IPS-11a (cell line): ENCODE data around the gene REEP2.
A peak's percentile ranks its signal among the peaks of the same experiment; 100 is the strongest.

Source experiments
- H3K4me3 ChIP-seq: one replicate; pipeline ENCODE4 v1.5.1; 2013; ENCODE audit warnings: low read depth, low read length, control low read depth

The REEP2 gene

DNA sequence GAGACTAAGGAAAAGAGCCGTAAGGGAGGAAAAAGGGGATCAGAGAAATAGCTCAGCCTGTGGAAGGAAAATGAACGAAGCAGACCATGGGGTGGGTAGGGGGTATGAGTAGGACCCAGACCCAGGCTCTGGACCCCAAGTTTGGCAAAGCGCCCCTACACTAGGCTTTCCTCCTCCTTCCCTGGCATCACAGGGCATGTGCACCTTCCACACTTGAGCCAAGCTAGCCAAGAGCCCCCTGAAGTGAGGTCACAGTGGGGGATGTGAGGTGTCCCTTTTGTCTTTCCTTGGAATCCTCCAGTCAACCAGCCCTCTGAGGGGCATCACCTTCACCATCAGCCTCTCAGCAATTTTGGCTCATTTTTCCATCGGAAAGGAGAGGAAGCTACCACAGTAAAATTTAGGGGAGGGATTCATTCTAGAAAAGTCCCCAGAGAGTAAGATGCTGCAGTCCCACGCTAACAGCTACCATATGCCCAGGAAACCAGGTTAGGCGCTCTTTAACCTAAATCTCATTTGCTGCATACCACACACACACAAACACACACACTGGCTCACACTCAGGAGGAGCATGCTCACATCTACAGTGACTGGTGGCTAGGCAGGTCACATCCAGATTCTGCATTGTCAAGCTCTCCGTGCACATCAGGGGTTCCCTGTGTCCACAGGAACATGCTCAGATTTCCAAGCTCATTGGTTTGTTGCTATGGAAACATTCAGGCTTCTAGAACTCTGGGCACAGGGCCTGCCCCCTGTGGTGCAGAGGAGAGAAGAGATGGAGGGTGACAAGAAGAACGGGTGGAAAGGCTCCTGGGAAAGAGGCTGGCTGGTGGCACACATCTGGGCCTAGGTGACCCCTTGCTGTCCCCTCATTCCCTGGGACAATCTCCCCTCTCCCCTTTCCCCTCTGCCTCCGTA, 9.9 kb downstream of the REEP2 start:
- H3K4me3 ChIP-seq, result no peak overlapping the region

- no peak overlapping the region for H3K4me3 ChIP-seq
Measured at GRCh38 chr5:138449501-138450239, 10.8 kb downstream of the REEP2 start.

DNA sequence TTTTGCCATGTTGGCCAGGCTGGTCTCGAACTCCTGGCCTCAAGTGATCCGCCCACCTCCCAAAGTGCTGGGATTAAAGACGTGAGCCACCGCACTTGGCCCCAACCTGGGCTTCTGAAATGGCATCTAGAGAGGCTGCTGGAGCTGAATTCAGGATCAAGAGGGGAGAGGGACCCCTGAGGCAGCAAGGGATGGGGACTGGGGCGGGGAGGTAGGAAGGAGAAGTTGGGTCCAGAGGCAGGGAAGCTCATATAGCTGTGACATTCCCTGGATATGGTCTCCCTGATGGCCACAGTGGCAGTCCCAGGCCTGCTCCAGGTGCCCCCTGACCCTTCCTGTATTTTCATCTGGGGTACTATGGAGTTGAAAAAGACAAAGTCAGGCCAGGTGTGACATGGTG, 12.1 kb downstream of the REEP2 start:
- H3K4me3 ChIP-seq, result no peak overlapping the region

DNA sequence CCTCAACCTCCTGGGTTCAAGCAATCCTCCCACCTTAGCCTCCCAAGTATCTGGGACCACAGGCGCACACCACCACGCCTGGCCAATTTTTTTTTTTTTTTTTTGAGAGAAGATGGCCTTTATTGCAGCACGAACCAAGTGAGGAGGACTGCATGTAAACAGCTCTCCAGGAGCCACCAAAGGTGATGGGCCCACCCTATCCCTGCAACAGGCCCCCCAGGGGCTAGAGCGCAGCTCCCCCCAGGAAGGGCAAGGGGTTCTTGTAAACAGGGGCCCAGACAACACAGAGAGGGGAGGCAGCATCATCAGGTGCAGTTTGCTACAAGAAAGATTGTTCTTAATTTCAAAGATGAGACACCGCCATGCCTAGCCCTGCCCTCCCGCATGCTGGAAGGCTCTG, 13.9 kb downstream of the REEP2 start:
- no peak overlapping the region for H3K4me3 ChIP-seq

- H3K4me3 ChIP-seq, result no peak overlapping the region
Measured at GRCh38 chr5:138453590-138453989, 14.7 kb downstream of the REEP2 start.

- H3K4me3 ChIP-seq, result no peak overlapping the region
Measured at GRCh38 chr5:138454121-138454520, 15.3 kb downstream of the REEP2 start.

DNA sequence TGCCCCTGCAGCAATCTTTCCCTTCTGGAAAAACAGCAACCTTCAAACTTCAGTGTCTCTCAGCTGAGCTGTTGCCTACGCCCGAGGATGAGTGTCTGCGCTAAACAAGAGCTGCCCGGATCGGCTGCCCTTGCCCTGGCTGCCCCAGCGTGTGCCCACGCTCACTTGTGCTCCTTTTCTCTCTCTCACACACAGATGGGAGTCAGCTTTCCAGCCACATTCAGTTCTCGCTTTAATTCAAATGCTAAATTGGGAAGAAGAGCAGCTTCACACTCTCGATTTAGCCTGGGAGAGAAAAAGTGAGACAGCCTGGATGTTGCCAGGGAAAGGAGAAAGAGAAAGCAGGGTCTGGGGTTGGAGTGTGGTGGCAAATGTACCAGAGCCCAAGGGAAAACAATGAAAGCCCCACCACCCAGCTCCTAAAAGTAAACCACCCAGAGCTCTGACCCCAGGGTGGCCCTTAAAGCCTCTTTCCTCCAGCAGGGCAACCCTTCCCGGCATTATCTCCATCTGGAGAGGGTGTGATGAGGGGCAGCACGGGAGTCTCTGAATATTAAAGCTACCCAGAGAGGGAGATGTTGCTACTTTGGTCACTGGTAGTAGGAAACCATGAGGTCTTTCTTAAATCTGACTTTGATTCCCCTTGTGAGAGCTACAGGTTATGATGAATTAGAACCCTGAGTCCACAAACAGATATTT, 16.5 kb downstream of the REEP2 start:
- no peak overlapping the region for H3K4me3 ChIP-seq

DNA sequence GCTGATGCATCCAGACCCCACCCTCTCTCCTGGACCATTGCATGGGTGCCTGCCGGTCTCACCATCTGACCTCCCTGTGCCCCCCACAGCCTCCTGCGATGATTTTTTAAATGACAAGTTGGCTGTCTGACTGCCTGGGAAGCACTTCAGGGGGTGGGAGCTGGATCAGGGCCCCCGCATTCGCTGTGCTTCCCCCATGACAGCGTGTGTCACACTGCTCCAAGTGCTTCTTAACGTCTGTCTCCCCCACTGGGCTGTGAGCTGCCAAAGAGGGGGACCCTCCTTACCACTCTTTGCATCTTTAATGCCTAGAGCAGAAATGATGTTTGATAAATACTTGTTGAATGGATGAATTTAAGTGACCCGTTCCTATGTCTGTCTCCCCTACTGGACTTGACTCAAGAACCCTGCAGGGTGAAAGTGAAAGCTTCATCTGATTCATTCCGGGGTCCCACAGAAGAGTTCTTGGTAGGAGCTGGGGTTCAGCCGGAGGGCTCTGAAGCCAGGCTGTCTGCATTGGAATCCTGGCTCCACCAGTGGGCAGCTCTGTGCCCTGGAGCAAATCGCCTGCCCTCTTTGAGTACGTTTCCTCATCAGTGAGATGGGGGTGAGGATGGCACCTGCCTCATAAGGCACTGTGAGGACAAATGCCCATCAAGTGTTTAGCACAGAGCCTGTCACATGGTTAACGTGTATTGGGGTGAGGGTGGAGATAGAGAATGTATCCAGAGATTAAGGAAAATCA, 18.8 kb downstream of the REEP2 start:
- no peak overlapping the region for H3K4me3 ChIP-seq

DNA sequence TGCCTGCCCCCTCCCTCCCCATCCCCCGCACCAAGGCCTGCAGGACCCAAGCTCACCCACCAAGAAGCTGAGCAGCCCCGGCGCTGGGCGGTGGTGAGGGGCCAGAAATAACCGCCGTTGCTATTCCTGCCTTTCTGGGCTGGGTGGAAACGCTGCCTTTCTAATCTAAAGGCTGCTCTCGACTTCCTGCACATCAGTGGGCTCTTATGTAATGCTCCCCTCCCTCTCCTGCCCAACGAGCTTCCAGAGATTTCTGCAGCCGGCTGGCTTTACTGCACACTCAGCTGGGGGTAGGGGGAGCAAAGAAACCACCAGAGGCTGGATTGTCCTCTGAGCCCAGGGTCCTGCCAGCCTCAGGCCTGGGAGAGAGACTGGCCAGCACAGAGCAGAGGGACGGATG, 19.5 kb downstream of the REEP2 start:
- no peak overlapping the region for H3K4me3 ChIP-seq

DNA sequence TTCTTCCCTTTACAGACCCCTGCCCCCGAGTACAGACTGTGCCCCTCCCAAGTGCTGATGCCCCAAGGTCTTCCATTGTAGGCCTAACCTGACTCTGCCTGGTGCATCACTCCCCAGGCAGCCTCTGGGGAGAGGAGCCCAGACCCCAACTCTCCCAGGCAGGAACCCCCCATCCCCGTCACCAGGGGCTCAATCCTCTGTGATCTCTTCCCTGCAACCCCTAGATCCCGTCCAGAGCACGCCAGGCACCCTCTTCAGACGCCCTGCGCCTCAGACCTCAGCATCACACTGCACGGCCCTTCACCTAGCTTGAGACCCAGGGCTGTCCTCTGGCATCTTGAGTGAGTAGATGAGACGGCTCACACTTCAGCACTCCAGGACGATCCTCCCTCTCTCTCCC, 20.0 kb downstream of the REEP2 start:
- no peak overlapping the region for H3K4me3 ChIP-seq

- H3K4me3 ChIP-seq, result no peak overlapping the region
Measured at GRCh38 chr5:138459311-138459933, 20.6 kb downstream of the REEP2 start.

- no peak overlapping the region for H3K4me3 ChIP-seq
Measured at GRCh38 chr5:138460032-138460693, 21.3 kb downstream of the REEP2 start.

GRCh38 chr5:138461343-138462125, 22.7 kb downstream of the REEP2 start:
- no peak overlapping the region for H3K4me3 ChIP-seq

DNA sequence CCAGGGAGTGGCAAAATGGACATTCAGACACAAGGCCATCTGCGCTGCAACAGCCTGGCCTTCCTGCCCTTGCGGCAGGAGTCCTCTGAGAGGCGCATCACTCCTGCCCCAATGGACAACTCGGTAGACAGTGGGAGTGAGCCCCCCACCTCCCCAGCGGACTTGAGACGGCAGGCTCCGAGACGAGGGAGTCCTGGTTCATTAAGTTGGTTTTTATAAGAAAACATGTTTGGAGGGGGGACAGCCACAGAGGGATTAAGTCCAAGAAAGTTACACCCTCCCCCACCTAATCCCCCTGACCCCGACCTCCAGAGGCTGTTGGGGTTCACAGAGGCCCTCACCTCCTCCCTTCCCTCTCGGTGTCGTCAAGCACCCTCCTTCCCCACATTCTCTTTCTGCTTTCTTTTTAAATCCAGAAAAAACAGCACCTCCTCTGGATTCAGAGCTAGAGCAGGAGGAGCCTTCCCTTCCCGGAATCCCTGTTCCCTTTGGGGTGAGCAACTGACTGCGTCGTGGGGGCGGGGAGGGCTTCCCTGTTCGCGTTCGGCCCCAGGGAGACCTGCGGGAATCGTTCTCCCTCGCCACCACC, 24.7 kb downstream of the REEP2 start:
- H3K4me3 ChIP-seq, result peak overlapping the region; percentile 44

DNA sequence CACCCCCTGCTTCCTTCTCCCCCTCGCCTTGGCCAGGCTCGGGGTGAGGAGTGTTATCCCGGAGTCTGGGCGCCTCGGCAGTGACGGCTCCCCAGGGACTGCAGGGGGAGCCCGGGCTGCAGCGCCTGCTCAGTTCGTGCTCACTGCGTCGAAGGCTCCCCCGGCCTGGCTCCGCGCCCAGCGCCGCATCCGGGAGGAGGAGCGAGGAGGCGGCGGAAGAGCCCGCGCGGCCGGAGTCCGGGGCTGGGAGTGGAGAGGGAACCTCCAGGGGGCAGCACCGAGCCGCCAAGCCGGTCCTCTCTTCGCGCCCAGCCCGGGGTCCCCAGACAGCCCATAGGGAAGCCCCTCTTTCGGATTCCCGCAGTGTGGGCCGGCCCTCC, 25.1 kb downstream of the REEP2 start:
- H3K4me3 ChIP-seq, result peak overlapping the region; percentile 85

DNA sequence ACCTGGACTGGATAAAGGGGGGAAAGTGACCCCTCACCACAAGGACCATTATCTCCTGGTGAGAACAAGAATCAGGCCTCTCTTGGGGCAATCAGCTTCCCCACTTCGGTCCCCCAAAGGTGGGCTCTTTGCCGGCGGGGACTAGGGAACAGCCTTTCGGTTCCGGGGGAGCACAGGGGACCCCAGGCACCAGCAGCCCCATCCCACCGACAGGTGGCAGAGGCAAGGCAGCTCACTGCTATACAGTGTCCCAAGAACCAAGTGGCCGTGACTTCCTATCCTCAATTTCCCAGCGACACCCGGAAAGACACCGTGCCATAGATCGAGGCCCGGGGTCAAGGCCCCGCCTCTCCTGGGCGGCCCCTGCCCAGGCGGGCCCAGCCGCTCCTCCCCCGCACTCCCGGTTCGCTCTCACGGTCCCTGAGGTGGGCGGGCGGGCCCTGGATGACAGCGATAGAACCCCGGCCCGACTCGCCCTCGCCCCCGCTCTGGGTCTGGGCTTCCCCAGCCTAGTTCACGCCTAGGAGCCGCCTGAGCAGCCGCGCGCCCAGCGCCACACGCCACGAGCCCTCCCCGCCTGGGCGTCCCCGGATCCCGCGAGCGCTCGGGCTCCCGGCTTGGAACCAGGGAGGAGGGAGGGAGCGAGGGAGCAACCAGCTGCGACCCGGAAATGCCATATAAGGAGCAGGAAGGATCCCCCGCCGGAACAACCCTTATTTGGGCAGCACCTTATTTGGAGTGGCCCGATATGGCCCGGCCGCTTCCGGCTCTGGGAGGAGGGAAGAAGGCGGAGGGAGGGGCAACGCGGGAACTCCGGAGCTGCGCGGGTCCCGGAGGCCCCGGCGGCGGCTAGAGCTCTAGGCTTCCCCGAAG, 25.8 kb downstream of the REEP2 start:
- H3K4me3 ChIP-seq, result peak overlapping the region; percentile 85

DNA sequence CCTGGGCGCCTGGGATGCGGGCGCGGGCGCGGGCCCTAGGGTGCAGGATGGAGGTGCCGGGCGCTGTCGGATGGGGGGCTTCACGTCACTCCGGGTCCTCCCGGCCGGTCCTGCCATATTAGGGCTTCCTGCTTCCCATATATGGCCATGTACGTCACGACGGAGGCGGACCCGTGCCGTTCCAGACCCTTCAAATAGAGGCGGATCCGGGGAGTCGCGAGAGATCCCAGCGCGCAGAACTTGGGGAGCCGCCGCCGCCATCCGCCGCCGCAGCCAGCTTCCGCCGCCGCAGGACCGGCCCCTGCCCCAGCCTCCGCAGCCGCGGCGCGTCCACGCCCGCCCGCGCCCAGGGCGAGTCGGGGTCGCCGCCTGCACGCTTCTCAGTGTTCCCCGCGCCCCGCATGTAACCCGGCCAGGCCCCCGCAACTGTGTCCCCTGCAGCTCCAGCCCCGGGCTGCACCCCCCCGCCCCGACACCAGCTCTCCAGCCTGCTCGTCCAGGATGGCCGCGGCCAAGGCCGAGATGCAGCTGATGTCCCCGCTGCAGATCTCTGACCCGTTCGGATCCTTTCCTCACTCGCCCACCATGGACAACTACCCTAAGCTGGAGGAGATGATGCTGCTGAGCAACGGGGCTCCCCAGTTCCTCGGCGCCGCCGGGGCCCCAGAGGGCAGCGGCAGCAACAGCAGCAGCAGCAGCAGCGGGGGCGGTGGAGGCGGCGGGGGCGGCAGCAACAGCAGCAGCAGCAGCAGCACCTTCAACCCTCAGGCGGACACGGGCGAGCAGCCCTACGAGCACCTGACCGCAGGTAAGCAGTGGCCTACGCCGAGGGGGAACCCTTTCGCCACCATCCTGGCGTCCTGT, 26.6 kb downstream of the REEP2 start, which contains the start of gene EGR1:
EGR1 (plus strand) TSS at position 219 of the 864 bp plus-strand sequence; CDS start at position 502, 283 bp downstream.
- peak within 1 kb of the TSS; percentile 85 for H3K4me3 ChIP-seq
